GM18505 (cell line): ENCODE data around the gene LRRC4C.
"Not testable (repeated sequence)": the region's sequence is repeated elsewhere in the genome, so short reads cannot be mapped to it uniquely, and the experiment has no call there.

Source experiments
- ATAC-seq: cut with Tn5 transposase; IDR thresholded peaks from one replicate; pipeline ENCODE4 v1.9.1; 2021; ENCODE audit not compliant: unreplicated experiment
- POLR2A ChIP-seq: IDR thresholded peaks from 4 replicates; pipeline ENCODE4 v1.6.1; 2011; ENCODE audit warnings: borderline replicate concordance; ENCODE audit not compliant: insufficient read depth, insufficient read length; ENCODE audit errors: extremely low read depth

Gene LRRC4C

DNA sequence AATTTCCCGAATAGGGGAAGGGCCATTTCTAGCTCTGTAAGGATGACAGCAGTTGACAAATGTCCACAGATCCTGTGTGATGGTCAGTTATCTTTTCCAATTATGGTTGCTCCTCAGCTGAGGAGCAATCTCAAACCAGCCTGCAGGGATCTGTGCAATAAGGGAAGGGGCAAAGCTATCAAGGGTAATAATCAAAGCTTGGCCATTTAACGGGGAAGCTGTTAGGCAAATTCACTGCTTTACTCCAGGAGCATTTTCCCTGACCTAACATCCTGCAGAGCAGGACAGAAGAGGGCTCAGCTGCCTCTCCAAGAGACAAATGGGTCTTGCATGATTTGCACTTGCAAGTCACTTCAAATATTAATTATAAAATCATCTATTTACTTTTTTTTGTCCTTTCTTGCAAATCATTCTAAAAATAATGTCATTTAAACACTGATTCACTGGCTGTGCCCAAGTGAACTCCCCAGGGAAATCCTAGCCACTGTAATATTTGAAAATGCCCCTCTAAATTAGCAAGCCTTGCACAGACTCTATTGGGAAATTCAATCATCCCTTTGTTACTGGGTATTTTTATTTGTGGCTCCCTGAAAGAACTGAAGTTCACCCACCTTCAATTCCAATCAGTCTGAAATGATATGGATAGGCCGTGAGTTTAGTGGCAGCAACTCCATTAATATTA lies 1256.7 kb downstream of the LRRC4C start:
- no peak for ATAC-seq
- TF ChIP-seq POLR2A, result no peak

DNA sequence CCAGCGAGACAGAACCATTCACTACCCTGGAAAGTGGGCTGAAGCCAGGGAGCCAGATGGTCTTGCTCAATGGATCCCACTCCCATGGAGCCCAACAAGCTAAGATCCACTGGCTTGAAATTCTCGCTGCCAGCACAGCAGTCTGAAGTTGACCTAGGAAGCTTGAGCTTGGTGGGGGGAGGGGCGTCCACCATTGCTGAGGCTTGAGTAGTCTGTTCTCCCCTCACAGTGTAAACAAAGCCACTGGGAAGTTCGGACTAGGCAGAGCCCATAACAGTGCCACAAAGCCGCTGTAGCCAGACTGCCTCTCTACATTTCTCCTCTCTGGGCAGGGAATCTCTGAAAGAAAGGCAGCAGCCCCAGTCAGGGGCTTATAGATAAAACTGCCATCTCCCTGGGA lies 1266.9 kb downstream of the LRRC4C start:
- ATAC-seq, result not testable (repeated sequence)

DNA sequence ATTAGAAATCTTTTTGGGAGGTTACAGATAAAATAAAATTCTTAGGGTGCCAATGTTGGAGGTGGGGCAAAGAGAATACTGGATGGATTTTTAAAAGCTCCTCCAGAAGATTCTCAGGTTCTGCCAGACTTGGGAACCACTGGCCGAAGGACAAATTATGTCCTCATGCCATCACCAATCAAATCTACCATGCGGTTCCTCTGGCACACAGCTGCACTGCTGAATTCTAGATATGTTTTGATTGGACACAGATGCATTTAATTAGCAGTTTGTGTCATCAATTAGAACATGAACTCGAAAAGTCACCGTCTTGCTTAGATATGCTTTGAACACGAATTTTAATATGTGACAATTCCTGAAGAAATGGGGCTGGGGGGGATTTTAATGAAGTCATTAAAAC lies 1269.2 kb downstream of the LRRC4C start:
- TF ChIP-seq POLR2A, result no peak
- ATAC-seq, result no peak

DNA sequence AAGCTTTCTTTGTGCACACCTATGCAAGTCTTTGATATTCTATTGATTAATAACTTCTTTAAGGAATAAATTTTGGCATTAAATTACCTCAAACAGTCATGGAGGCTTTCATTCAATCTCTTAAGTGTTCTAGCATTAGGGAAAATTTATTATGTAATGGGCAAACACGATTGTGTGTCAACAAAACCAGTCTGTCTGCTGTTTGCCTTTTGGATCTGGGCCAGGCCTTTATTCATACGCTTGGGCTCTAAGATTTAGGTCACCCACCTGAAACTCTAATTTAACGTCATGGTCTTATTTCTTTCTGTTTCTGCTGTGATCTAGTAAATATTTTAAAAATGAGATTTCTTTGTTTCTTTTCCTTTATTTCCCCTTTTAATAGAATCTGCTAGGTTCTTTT lies 1270.6 kb downstream of the LRRC4C start:
- no peak for TF ChIP-seq POLR2A
- ATAC-seq, result no peak

DNA sequence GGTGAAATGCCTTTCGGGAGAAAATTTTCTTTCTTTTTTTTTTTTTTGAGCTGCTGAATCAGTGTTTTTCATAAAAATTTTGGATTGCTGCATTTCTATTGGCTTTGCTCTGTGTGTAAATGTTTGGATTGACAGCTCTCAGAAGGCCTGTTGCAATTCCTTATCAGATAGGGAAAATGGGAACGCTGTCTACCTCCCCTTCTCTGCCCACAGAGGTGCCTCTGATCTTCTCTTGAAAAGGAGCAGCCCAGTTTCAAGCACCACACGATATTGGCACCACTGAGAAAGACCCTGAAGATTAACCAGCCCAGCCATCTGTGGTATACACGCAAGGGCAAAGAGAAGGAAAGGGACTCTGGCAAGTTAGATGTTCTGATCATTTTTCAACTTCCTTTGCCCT lies 1272.2 kb downstream of the LRRC4C start:
- TF ChIP-seq POLR2A, result no peak
- no peak for ATAC-seq

DNA sequence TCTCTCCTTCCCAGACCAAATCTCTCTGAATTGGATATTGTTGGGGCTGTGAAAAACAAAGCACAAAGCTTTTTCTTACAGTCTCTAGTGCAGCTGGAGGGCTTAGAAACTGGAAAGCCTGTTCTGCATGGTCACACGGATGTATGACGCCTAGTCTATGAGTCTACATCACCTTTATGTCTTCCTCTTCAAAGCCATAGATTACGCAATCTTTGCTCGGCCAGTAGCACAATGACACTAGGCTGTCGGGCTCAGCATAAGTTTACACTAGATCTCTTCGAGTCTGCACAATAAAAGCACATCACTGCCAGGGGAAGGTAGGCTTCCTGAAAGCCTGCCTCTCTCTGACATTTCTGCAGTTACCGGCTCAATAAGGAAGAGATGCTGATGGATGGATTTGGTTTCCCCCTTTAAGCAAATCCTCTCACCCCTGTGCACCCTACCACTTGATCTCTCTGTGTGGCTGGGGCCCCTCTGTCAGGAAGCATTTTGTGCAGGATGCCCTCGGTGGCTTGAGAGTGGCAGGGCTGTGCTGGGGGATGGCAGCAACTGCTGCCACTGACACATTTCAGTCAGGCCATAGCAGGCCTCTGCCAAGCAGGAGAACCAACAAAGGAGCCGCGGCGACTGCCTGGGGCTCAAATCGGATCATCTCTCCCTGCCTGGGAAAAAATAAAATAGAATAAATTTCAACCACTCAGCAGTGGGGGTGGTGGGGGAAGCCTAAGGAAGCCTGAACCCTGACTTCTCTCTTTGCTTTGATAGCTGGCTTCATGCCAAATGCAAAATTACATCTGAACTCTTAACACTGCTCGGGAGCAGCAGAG lies 1272.8 kb downstream of the LRRC4C start:
- no peak for TF ChIP-seq POLR2A
- ATAC-seq, result no peak

DNA sequence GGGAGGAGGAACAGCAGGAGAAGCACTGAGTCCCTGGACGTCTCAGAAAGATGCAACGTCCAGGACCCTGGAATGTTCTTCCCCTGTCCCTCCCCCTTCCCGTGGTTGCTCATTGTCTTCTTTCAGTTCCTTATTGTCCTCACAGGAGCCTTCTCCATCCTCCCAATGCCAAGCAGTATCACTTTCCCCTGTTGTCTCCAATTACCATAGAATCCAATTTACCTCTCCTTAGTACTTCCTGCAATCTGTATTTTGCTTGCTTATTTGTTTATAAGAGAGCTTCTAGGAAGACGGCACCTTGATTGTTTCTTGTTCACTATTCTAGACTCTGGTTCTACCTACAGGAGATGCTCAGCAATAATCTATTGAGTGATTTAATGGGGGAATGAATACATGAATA lies 1273.7 kb downstream of the LRRC4C start:
- ATAC-seq, result no peak
- no peak for TF ChIP-seq POLR2A

DNA sequence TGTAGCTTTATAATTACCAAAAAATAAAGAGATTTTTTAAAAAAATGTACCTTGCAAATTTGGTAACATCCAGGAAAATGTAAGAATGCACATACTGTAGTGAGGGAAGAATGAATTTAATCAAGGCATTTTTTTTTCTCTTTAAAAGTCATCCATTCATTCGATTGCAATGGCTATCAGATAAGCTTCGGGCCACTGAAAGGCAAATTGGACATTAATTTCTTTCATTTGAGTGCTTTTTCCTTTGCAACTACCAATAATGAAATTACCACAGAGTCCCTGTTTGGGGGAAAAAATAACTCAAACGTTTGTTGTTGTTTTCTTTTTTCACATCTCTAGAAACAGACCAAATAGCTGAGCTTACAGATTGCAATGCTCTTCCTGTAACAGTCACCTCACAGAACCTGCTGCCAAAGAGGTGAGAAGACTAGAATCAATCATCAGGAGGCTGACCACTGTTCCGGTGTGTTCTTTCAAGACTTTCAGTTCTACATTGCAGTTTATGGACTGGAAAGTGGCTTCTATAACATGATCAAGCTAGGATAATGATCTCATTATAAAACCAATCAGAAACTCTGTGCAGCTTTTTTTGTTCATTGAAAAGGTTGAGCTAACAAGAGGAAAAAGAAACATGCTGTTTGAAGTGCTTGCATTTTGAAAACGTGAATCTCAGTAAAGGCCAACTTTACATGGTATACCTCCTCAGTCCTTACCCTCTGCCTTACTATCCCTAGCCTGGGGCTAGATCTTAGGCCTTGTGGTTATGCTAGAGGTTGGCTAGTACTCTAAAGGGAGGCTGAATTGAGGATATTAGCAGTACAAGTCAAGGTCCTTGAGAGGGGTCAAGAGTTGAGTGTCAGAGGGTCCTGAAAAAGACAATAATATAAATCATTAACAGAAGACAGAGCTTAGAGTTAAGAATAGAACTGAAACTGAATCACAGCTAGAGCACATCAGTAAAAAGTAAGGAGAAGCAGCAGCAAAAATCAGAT lies 1276.1 kb downstream of the LRRC4C start:
- peak; percentile 81 for ATAC-seq
- TF ChIP-seq POLR2A, result no peak

DNA sequence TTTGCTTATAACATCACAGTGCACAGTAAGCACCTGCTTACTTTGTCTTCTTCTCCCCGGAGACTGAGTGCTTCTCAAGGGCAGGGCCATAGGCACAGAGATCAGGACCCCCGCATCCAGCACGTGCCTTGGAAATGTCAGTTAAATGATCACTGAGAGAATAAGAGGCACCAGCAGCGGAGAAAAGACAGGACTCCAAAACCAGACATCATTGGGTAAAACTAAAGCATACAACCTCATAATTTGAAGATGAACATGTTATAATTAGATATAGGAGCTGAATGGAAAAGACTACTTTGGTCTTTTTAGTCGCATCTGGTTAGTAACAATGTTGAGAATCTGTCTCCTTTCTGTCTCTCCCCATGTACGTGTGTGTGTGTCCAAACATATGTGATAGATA lies 1279.9 kb downstream of the LRRC4C start:
- ATAC-seq, result no peak
- no peak for TF ChIP-seq POLR2A

DNA sequence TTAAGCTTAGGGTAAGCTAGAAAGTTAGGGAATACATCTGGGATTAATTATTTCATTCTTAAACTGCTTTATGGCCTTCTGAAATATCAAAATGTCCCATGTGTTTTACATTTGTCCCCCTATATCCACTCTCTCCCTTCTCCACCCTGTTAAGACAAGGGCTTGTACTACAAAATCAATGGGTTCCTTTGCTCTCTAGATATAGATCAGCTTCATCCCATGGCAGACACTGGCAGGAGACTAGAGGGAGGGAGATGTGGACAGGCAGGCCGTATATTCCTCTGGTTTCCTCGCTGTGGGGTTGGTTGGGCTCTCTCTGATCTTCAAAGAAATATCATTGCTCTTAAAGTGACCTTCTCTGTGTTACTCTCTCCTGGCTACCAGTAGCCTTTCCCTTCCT lies 1281.0 kb downstream of the LRRC4C start:
- no peak for TF ChIP-seq POLR2A
- no peak for ATAC-seq

DNA sequence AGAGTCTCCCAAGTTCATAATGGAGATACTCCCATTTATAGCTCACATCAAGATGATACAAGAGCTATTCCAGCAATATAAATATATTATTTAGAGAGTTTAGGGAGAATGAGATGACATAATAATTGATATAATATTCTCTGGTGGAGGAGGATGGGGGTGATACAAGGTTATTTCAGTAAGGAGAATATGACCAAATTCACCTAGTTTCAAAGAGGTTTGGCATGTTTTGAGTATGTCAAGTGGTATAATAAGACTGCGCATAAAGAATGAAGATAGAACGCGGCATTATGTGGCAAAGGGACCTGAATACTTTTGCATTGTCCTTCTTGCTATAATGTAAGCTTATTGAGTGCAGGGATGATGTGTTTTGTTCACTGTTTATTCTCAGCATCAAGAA lies 1283.5 kb downstream of the LRRC4C start:
- no peak for TF ChIP-seq POLR2A
- no peak for ATAC-seq

DNA sequence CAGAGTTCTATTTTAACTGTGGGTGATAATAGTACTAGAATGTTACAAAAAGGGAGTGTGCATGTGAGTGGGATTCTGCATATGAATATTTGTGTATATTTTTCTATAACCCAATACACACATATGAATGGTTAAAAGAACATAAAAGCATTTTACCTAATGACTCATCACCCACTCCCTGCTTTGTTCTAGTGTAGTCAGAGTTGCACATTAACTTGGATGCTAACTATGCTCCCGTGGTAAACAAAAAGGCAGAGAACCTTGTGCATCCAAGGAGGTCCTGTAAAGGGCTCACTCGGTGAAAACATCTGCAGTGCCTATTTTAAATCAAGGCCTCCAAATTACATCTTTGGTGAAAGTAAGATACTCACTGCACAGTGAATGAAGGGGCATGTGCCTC lies 1289.4 kb downstream of the LRRC4C start:
- no peak for TF ChIP-seq POLR2A
- peak; percentile 47 for ATAC-seq

DNA sequence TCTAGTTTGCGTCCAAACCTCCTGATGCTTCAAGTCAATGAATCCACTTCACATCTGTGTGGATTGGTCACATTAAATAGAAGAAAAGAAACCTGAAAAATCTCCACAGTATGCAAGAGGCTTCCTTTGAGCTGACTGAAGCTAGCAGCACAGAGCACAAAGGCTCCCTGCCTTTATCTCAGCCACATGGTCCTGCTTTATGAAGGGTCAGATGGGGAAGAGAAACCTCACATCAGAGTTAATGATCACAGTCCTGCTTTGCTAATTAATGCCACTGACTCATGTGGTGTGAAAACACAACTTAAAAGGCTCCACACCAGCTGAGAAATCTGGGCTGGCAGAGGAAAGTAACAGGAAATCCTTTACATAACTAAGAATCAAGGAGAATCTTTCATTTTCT lies 1291.0 kb downstream of the LRRC4C start:
- no peak for TF ChIP-seq POLR2A
- ATAC-seq, result peak; percentile 87

DNA sequence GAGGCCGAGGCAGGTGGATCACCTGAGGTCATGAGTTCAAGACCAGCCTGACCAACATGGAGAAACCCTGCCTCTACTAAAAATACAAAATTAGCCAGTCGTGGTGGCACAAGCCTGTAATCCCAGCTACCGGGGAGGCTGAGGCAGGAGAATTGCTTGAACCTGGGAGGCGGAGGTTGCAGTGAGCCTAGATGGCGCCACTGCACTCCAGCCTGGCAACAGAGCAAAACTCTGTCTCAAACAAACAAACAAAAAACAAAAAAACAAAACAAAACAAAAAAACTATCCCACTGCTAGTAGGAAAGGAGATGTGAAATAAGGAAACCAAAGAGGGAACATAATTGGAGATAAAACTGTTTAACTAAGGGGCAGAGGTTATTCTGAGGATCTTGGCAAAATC lies 1291.6 kb downstream of the LRRC4C start:
- not testable (repeated sequence) for ATAC-seq
